Hematopoietic multipotent progenitor cell treated with erythropoietin and hydrocortisone succinate and interleukin-3 and kit ligand, for 4 days (in vitro differentiated cells): ENCODE measurements around the gene SLC44A3.
"Not testable (repeated sequence)": the region's sequence is repeated elsewhere in the genome, so short reads cannot be mapped to it uniquely, and the experiment has no call there.

ENCODE experiments used
- DNase-seq: peaks from one replicate; pipeline ENCODE4 v3.0.0-alpha.2; 2015

SLC44A3 gene

DNA sequence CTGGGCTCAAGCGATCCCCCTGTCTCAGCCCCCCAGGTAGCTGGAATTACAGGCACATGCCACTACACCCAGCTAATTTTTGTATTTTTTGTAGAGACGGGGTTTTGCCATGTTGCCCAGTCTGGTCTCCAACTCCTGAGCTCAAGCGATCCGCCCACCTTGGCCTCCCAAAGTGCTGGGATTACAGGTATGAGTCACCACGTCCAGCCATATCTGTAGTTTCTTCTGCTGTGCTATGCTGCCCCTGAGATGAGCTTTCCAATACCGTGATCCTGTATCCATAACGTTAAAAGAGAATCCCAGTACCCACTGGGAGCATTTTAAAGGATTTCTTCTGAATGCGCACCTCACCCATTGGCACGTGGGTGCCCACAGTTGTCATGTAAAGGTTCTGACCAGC lies 20.2 kb downstream of the SLC44A3 start:
- not testable (repeated sequence) for DNase-seq

DNA sequence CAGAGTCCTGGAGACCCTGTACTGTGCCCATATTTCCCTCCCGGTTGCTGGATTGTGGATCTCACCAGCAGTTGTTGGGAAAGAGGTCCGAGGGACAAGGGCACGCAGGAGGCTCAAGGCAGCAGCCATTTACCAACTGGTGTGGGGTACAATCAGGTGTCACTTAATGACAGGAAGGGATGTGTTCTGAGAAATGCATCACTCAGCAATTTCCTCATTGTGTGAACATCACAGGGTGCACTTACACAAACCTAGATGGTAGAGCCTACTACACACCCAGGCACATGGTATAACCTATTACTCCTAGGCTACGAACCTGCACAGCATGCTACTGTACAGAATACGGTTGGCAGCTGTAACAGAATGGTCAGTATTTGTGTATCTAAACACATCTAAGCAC lies 20.7 kb downstream of the SLC44A3 start:
- no peak for DNase-seq

DNA sequence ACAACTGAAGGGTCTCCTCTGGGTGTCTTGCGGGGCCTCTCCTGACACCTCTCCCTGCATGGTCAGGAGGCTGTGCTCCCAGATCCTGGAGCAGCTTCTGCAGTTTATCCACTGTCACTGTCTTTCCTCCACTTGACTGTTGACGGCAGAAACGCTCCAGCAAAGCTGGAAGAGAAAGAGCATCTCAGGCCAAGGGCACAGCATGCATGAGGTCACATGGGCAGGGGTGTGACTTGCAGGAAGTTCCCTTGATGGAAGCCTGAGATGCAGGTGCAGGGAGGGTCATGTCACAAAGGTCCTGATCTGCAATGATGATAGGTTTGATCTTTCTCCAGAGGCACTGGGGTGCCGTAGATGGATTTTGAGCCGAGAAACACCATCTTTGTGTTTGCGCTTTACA lies 23.3 kb downstream of the SLC44A3 start:
- no peak for DNase-seq

DNA sequence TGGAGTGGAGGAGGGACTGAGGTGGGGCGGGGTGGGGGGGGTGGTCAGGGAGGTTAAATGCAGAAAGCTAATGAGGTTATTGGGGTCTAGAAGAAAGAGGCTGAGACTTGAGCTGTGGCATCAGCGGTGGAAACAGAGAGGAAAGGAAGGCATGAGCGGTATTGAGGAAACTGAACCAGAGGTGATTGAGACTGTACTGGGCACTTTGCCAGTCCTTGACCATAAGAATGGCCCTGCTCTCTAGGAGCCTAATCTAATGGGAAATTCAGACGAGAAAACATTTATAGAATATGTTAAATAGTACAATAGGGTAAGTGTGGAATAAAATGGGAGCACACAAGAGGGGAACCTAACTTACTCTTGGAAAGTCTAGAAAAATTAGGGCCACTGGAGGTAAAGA lies 23.7 kb downstream of the SLC44A3 start:
- DNase-seq, result no peak

DNA sequence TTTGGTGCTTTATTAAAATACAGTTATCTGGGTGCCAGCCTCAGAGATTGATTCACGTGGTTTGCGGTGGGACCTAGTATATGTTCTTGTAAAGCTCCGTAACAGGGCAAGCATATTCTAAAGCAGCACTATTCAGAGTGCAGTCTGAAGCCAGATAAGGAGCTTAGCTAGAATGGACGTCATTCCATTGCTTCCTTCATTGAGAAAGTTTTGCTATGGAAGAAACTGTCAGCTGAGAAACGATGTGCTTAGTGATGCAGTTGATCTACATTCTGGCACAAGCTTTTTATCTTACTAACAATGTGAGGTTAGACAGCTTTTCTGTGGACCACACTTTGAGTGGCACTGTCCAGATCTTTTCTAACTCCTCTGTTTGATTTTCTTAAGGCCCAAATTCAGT lies 26.2 kb downstream of the SLC44A3 start:
- no peak for DNase-seq

DNA sequence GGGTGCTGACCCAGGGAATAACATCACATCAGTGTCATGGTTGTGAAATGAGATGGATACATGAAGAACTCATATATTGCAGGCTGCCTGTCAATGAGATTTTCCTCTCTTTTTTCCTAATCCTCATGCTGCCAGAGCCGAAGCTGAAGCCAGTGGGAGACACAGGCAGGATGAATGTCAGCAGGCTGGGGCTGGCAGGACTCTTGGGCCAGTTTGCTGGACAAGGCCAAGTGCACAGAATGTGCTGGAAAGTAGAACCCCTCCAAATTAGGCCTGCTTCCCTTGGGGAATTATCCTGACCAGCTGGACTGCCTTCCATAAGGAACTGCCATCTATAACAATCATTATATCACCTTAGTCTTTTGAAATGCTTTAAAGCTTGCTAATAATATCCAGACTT lies 31.4 kb downstream of the SLC44A3 start:
- no peak for DNase-seq

DNA sequence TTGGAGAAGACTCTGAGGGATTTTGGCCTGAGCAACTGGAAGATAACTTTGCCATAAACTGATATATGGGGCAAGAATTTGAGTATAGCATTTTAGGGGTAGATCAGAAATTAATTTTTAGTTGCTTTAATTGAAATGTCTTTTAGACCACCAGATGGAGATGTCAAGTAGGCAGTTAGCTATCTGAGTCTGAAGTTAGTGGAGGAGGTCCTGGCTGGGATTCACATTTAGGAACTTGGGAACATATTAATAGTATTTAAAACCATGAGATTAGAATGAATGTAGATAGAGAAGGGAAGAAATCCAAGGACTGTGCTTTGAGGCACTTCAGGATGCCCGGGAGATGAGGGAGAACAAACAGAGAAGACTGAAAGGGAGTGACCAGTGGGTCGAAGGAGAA lies 32.6 kb downstream of the SLC44A3 start:
- DNase-seq, result no peak

DNA sequence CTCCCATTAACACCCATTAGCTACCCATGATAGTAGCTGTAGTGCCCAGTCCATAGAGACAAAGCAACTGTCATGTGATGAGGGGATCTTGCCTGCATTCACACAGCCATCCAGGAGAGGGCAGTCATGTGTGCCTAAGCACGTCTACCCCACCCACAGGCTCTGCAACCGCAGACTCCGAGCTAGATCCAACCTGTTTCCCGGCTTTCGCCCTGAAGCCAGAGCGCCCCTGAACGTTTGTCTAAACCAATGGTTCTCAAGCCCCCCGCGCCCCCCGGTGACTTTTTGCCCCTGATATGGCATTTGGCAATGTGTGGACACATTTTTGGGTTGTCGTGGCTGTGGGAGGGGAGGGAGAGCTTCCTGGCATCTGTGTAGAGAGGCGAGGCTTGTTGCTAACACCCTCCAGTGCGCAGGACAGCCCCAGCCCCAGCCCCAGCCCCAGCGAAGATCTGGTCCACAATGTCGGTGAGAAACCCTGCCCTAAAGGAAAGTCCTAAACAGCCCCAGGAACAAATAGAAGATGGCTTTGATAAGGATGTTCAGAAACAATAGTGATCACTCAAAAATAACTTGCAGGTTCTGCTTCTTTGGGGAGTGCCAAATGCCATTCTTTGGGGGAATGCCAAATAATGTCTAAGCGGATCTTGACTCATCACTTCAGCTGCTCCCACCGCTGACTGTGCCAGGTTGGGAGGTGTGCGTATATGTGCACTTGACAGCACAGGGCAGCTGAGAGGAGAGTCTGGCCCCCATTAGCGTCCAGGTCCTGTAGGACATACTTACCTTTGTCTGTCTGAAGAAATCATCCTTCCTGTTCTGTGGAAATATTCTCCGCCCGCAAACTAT lies 34.5 kb downstream of the SLC44A3 start:
- DNase-seq, result peak; percentile 95

DNA sequence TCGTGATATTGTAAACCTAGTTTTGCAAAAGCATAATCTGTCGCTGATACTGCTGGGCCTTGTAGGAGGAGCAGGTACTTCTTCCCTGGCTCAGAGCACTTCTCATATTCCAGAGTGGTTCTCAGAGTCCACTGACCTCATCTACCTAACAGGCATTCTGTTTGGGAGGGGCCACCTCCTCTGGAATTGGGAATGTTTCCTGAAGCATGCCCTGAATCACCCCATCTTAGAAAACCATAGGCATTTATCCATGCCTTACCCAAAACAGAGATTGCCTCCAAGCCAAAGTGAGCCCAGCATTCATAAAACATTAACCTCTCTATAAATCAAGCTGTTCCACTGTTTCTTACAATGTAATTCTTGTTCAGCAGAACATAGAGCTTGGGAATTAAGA lies 35.1 kb downstream of the SLC44A3 start:
- no peak for DNase-seq

DNA sequence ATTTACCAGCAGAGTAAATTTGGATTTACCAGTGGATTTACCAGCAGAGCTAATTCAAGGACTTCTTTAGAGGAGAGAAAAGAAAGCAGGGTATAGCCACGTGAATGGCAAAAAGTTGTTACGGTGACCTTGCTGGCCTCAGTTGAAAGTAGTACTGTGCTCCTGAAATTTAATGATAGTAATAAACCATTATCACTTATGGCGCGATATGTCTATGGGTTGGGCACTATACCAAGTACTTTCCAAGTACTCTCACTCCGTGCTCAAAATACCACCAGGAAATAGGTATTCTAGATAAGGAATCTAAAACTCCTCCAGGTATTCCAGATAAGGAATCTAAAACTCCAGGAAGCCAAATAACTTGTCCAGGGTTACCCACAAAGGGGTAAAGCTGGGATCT lies 35.8 kb downstream of the SLC44A3 start:
- DNase-seq, result no peak

DNA sequence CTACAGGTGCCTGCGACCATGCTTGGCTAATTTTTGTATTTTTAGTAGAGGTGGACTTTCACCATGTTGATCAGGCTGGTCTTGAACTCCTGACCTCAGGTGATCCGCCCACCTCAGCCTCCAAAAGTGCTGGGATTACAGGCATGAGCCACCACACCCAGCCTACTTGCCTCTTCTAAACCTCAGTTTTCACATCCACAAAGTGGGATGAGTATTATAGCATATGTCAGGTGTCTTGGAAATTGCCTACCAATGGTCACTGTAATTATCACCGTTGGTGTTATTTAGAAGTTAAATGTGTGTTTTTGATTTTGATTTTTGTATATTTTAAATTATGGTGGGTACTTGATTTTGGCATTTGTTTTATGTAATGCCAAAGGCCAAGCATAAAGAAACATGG lies 36.7 kb downstream of the SLC44A3 start:
- DNase-seq, result no peak

DNA sequence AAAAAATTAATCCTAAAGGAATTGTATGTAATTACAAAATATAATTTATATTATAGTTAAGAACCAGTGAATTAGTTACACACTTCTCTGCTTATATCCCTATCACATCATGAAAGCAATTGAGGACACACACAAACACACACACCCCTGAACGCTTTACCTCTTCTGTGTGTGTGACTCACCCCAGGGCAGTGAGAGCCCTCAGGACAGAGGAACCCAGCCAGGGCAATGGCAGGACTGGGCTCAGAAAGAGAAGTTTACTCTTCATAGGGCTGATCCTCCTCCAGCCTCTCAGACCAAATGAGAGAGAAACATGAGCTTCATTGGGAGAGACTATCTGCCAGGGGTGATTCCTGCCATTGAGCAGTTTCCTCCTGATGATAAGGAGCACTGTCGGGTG lies 38.1 kb downstream of the SLC44A3 start:
- no peak for DNase-seq

DNA sequence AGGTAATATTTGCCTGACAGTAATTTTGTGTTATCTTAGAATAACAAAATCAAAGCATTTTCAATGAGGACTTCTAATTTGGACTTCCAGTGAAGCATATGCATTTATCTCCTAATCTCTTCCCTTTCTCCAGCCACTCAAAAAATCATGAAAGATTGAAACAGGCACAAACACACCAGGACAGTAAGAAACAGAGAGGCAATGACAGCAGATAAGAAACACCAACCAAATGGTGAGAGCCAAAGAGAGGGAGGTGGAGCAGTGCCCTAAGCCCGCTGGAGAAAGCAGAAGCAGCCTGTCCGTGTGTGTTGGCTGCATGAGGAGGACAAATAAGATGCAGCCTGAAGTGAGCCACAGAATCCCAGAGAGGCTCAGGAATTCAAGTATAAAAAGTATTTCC lies 39.0 kb downstream of the SLC44A3 start:
- DNase-seq, result no peak

DNA sequence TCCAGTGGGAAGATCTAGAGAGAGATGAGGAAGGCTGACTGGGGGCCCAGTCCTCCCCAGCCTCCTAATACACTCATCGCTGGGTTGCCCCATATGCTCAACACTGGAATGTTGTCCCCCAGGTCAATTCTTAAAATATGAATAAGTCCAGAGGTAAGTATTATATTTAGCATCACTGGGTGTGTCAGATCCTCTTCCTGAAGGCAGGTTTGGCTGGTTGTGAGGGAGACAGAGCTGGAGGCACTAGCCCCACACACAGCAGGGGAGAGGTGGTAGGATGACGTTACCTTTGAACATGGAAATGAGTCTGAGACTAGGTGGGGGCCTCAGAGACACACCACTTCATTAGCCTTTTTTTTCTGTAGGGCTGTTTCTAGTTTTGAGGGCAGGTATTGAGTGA lies 42.6 kb downstream of the SLC44A3 start:
- DNase-seq, result no peak

DNA sequence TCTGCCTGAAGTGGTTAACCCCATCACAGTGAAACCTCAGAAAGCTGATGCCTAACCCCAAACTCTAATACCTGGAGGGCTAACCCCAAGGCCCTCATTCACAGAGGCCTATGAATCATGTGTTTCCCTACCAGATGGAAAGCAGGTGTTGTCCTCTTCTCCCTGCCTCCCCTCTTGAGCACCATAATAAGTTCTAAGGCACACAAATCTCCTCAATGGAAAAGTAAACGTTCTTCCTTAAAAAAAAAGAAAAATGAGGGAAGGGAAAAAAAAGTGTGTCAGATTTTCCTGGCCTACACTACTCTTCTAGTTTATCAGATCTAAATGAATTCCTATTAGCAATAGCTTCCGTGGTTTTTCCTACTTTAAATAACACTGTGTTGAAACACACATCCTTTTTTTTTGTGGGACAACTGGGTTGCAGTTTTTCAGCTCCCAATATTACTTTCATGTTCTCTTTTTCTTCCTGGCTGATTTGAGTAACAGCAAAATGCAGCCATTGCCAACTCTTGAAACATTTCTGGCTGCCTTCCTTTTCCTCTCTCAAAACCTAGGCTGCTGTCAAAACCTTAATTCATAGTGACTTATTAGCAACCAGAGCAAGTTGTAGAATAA lies 43.2 kb downstream of the SLC44A3 start:
- DNase-seq, result no peak

DNA sequence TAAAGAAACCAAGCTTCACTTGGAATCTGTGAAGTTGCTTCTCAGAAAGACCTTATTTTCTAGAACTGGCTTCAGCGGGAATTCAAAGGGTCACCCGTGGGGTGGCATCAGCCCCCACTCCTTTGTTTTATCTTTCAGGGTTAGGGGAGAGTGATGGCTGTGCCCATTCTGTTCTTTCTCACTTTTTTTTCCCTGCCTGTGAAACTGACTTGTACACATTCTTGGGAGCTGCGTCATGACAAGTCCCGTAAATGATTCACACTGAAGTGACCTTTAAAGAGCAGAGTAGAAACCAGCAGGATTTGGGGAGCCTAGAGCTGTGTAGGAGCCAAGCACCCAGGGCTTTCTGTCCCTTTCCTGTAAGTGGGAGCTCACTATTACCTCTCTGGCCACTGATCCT lies 43.8 kb downstream of the SLC44A3 start:
- DNase-seq, result no peak

DNA sequence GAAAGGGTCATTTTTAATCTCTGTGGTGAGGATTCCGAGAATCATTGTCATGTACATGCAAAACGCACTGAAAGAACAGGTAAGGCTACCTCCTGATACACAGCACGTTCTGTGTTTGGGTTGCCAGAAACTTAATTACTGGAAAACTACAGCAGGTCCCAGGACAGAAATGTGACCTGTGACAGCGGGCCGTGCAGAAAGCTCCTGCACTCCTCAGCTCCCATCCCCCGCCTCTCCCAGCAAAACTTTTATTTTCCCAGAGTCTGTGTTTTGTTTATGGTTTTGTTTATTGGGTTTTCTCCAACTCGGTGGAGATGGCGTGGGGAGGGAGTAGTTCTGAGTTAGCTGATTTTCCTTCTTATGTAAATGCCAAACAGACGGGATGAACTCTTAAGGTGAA lies 44.7 kb downstream of the SLC44A3 start:
- no peak for DNase-seq

DNA sequence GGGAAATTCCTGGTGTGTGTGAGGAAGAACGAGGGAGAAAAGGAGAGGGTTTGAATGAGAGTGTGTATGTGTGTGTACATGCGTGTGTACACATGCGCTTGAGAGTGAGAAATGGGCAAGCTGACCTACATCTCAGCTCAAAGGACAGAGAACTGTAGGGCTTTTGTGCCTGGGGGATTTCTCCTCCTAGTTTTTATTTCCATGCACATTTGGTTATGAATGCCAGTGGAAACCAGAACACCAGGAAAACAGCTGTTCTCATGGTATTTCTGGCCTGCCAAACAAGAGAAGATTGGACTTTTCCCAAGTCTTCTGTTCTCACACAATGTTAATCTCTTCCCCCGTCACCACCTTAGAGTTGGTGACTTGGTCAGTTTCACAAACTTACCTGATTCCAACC lies 45.2 kb downstream of the SLC44A3 start:
- DNase-seq, result no peak

DNA sequence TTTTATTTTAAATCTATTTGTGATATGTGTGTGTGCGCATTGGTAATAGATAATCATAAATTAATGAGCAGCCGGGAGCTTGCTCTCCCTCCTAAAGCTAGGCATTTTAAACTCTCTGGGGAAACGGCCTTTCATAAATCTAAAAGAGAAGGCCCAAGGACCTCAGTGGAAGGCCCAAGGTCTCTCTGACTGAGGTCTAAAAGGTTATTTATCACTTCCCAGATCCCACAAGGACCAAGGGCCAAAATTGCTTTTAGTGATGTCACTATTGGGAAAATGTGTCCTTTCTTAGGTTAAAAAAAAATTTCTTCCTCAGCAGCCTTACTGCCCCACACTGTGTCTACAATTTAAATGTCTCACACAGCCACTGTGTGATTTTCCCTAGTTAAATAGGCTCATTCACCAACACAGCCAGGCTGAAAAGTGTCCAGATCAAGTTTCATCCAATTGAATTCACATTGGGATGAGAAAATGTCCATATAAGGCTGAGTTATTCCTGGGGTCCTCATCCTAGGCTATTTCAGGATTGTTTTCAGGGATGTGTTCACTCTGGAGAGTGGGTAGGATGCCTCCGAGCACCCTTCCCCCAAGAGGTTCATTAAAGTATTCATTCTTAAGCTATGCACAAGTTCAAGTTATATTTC lies 46.1 kb downstream of the SLC44A3 start:
- DNase-seq, result no peak

DNA sequence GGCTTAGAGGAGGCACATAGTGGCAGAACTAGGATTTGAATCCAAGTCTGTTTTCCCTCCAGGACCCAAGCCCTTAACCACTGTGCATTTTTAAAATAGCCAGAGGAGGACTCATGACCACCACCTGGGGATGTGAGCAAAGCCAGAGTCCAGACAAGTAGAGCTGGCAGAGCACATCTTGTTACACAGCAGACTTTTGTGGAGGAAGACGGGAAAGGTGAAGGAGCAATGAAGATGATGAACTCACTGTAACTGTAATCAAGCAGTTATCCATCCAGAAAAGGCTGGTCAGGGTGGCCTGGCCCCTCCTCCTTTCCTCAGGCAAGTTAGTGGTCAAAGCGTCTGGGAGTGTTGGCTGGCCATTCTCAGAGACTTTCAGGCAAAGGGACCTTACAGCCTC lies 50.9 kb downstream of the SLC44A3 start:
- no peak for DNase-seq

DNA sequence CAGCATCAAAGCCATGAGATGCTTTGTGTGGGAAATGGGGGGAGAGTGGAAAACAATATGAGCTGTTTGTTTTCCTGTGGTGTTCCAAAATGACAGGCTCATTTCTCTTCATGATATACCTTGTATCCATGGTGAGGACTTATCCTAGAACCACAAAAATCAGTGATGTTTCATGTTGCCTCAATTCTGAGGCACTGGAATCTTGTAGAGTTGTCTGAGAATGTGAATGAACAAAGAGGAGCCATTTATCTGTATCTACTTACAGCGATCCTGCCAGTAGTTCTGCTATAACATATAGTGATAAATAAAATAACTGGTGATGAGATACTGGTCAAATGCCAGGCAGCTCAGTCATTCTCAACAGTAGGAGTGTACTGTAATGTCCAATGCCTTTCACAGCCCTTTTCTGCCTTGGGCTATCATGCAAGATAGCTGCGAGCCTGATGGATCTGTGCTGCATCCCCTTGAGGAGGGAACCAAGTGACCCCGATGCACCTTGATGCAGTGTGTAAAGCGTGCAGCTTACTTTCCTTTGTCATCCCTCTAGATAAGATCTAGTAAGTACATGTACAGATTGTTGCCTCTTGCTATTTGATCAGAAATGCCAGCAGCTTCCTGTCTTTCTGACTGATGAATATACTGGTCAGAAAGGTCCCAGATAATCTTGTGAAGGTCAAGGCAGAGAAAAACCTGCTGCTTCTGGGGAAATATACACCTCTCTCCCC lies 52.8 kb downstream of the SLC44A3 start:
- DNase-seq, result no peak

DNA sequence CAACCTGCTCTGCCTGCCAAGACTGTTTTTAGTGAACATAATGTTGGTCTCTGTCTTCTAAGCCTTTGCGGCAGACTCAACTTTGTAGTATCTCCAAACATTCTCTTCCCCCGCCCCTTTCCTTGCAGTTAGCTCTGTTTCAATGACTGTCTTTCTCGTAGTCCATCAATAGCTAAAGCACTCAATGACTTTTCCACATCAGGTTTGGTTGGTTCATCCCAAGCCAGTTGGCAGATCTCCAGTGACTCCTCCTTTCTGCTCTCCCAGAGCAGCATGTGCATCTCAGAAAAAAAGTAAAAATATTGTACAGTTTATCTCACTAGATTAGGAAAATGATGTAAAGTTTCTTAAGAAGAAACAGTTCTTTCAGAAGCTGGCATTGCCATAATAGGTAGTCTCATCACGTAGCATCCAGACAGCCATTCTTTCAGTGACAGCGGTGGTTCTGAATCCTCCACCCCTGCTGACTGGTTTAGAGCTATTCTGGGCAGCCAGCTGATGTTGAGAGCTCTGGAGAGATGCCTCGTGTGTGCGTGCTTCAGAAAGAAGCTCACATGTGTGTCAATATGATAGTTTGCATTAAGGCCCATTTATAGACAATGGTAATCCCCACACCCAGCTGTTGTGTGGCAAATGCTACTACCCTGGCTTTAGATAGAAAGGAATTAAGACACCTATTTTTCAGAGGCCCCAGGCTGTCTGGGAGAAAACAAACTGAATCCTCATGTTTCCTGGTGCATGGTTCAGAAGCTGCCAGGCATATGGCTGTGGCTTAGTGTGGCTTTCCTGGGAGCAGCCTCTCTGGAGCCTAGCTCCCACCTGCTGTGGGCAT lies 53.6 kb downstream of the SLC44A3 start:
- no peak for DNase-seq

DNA sequence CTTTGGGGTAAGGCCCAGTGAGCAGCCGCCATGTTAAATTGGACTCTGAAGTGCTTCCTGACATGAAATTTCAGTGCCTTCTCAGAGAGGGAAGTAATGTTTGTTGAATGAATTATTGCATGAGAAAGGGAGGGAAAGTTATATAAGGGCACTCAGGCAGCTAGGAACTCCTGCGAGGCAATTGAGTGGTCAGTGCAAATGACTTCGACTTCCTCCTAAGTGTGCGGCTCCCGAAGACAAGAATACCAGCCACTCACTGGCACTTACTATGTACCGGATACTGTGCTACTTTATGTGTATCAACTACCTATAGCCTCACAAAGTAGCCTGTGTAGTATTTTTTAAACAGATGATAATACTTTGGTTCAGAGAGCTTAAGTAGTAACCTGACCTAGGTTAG lies 54.3 kb downstream of the SLC44A3 start:
- no peak for DNase-seq
